NT2/D1 (cell line): ENCODE data around the gene POLRMT.

Experiments used
- YY1 ChIP-seq: IDR thresholded peaks from 2 replicates; pipeline ENCODE4 v1.6.1; 2011; ENCODE audit not compliant: insufficient read length, insufficient read depth
- ZNF274 ChIP-seq: IDR thresholded peaks from 2 replicates; pipeline ENCODE4 v1.6.1; 2011; ENCODE audit warnings: mild to moderate bottlenecking, low read depth, low read length

- TF ChIP-seq ZNF274 (no peak), YY1 (no peak)
Measured at GRCh38 chr19:661427-662196, 28.3 kb upstream of the POLRMT start.
